KBM-7 (cell line): ENCODE measurements around the gene S100A16.
"Not testable (repeated sequence)": the region's sequence is repeated elsewhere in the genome, so short reads cannot be mapped to it uniquely, and the experiment has no call there.

ENCODE experiments used
- DNase-seq: peaks from one replicate; pipeline ENCODE4 v3.0.0-alpha.2; 2015
- in situ Hi-C: fragments of 300-500 bp; cut with MboI; formaldehyde crosslinking; loops from 2 replicates; pipeline ENCODE4 v1.14.3; 2020; ENCODE audit warnings: low sequenced_read_pairs, low pct_unique_long_range_greater_than_20kb, mixed read lengths

Gene S100A16

GRCh38 chr1:153640213-153640612, 27.3 kb upstream of the S100A16 start:
- in situ Hi-C loops, DNase-seq: not testable (repeated sequence)

DNA sequence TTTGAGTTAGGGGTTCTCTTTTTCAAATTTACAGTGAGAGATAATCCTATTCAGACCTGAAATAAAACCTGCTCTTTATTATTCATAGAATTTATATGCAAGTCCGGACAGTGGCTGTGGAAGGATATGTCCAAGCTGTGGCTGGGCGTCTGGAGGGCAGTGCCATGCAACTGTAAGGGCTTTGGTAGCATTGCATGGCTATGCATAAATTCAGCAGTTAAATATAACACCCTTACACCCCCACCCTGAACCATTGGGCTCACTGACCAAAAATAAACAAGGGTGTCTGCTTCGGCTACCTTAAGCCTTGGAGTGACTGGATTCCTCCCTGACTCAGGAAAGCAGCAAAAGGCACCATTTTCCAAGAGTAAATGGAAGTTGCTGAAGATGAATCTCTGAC, 26.3 kb upstream of the S100A16 start:
- in situ Hi-C loops: no loop called here
- no peak for DNase-seq

DNA sequence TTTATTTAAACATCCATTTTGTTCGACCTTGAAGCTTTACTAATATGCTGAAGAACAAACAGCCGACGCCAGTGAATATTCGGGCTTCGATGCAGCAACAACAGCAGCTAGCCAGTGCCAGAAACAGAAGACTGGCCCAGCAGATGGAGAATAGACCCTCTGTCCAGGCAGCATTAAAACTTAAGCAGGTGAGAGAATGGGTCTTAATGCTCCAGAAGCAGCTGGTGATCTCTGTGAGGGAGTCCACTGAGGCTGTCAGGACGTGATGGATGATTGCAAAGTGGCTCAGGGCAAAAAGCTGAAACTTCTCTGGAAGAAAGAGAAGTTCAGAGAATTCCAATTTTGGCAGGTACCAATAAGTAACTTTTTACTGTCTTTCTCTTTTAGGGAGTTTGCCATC, 25.3 kb upstream of the S100A16 start:
- DNase-seq: no peak
- in situ Hi-C loops: no loop called here

- no peak for DNase-seq
- in situ Hi-C loops: no loop called here
These were observed 23.4 kb upstream of the S100A16 start for GRCh38 chr1:153636312-153636711.

GRCh38 chr1:153635872-153636271, 22.9 kb upstream of the S100A16 start:
- in situ Hi-C loops: no loop called here
- DNase-seq: no peak

DNA sequence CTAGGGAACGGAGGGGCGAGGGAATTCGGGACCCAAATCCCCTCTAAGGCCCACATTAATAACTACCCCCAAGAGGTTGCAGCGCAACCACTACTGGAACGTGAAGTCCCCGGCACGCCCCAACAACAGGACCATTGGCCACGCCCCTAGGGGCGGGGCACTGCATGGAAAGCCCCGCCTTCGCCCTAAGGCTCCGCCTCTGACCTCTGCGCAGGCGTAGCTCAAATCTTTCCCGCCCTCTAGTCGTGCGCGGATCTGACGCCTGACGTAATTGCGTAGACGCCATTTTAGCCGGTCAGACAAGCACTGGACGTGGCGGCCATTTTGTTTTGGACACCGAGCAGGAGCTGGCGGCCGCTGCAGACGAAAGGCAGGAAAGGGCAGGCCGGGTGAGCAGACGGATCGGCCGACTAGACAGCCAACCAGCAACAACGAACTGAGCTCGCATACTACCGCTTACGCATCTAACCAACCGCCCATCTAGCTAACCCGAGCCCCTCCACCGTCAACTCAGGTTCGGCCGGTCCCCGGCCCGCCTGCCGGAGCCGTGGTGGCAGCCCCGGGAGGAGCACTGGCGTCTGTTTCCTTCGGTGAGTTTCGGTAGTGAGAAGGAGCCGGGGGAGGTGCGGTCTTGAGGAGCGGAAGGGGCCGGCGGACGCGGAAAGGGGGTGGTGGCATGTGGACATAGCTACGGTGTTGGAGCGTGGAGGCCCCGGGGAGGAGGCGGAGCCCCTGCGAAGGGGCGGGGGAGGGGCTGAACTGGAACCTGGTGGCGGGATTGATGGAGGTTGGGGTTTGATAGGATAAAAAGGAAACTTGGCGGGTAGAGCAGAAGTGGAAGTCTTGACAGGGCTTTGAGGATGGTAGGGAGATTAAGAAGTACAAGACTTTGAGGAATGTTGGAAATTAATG, 21.1 kb upstream of the S100A16 start, which contains the start of gene CHTOP:
TSS of gene CHTOP (plus strand) at position 313 of the 912 bp plus-strand sequence. CDS start 2,523 bp downstream, outside the sequence.
- in situ Hi-C loops: no loop called here
- DNase-seq: peak; percentile 98

GRCh38 chr1:153633161-153633753, 20.3 kb upstream of the S100A16 start:
- in situ Hi-C loops: no loop called here
- no peak for DNase-seq

DNA sequence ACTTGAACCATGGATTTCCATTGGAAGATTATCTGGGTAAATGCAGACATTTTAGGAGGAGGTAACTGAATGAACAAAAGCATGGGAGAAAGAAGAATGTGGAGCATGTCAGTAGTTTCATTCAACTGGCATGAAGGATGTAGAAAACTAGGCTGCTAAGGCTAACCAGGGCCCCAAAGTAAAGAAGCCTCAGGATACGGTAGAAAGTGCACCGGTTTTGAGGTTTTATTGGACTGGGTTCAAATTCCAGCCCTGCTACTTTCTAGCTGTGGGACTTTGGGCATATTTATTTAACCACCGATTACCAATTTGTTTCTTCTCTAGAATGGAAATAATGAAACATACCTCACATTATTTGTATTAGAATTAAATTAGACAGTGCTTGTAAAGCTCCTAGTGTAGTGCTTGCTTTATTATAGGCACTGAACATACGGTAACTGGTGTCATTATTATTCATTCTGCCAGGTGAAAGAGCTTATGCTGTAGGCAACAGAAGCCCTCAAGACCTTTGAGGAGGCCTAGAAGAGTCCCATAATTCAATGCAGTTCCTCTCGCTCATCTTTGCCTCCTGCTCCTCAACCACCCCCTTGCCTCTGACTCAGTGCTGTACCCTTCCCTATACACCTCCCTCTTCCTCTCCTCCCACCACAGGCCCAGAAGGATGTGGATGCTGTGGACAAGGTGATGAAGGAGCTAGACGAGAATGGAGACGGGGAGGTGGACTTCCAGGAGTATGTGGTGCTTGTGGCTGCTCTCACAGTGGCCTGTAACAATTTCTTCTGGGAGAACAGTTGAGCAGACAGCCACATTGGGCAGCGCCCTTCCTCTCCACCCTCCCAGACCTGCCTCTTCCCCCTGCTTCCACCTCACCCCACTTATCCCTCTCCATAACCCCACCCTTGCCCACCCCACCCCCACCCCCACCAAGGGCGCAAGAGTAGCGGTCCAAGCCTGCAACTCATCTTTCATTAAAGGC, 18.4 kb upstream of the S100A16 start:
- in situ Hi-C loops: no loop called here
- DNase-seq: no peak

- in situ Hi-C loops: no loop called here
- DNase-seq: no peak
These were observed 17.4 kb upstream of the S100A16 start for GRCh38 chr1:153630384-153630783.

- no peak for DNase-seq
- in situ Hi-C loops: no loop called here
These were observed 17.0 kb upstream of the S100A16 start for GRCh38 chr1:153629971-153630370.

GRCh38 chr1:153629343-153629665, 16.4 kb upstream of the S100A16 start:
- no peak for DNase-seq
- in situ Hi-C loops: no loop called here

DNA sequence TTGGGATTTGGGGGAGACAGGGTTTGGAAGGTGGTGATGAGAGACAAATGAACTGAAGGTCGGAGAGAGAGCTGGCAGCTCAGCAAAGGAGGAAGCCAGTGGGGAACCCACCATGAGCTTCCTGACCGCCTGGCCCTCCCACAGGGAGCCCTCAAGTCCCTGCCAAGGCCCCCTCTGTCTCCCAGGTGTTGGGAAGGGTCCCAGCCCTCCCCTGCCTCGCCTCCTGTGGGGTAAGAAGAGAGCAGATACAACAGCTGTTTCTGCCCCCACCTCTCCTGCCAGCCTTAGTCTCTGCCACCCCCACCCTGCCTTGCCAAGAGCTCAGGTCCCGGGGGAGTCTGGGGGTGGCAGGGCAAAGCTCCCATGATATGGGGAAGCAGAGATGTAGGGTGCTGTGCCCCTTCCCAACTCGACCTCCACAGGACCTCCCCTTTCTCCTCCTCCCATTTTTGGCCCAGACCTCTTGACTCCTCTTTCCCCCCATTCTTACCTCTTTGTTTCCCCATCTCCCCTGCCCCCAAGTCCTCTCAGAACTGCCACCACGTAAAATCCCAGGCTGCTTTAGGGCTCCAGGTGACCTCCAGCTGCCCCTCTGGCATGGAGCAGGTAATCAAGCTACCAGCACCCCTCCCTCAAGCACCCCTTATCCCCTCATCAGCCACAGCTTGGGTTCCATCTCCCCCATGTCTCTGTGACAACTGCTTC, 15.9 kb upstream of the S100A16 start:
- in situ Hi-C loops: no loop called here

DNA sequence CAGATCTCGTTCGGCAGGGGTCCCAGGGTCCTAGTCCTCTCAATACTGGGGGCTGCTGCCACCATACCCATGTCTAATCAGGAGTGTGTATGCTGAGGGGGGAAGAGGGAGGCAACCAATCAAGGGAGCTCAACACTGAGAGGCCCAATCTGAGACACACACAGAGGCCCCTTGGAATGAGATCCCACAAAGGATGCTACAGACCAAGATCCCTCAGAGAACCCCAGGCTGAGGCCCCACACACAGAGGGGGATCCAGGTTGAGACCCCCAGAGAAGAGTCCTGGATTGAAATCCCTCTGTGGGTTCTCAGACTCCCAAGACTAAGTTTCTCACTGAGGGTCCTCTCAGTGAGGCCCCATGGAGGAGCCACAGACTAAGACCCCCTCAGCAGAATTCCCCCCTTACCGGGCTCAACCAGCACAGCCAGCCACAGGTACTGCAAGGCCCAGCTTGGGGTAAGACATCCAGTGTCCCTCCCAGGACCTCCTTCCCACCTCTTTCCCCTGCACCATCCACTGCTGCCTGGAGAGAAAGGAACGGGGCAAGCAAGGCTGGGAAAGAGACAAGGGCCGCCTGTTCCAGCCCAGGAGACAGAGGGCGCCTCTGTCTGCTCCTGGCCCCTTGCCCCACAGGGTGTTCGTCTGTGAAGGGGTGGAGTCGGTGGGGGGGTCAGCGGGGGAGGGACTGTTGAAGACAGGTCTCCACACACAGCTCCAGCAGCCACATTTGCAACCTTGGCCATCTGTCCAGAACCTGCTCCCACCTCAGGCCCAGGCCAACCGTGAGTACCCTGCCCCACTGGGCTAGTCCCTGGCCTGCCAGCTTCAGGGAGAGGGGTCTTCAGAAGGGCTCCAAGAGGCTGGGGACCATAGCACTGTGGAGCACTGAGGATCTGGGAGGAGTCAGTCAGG, 15.0 kb upstream of the S100A16 start, which contains the start of gene S100A1:
TSS of gene S100A1 (plus strand) at position 720 of the 912 bp plus-strand sequence. CDS start 2,088 bp downstream, outside the sequence.
- in situ Hi-C loops: no loop called here
- DNase-seq: no peak

More for the DNA sequence above, 15.9 kb upstream of the S100A16 start:
- DNase-seq: no peak

- DNase-seq: peak; percentile 91
- in situ Hi-C loops: no loop called here
These were observed 14.2 kb upstream of the S100A16 start, which contains the start of gene S100A13 for GRCh38 chr1:153626904-153627714. S100A13 (minus strand) TSS chr1:153627505; CDS start chr1:153626472, 1,033 bp downstream.

DNA sequence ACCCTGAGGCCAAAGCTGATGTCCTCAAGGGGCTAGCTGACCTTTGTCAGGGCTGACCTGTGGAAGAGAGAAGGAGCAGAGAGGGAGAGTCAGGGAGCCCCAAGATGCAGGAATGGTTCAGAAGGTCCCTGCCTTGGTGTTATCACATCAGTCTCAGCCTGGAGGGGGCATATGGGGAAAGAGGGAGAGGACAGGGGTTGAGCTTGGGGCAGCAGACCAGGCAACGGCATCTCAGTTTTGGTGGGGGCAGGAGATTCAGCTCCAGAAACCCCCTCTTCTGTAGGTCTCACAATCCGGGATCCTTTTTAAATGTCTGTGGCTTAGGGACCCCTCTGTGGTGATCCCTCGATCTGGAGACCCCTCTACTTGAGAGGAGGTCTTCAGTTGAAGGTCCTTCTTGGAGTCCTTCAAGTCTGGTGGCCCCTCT, 13.6 kb upstream of the S100A16 start:
- in situ Hi-C loops: no loop called here
- DNase-seq: no peak

DNA sequence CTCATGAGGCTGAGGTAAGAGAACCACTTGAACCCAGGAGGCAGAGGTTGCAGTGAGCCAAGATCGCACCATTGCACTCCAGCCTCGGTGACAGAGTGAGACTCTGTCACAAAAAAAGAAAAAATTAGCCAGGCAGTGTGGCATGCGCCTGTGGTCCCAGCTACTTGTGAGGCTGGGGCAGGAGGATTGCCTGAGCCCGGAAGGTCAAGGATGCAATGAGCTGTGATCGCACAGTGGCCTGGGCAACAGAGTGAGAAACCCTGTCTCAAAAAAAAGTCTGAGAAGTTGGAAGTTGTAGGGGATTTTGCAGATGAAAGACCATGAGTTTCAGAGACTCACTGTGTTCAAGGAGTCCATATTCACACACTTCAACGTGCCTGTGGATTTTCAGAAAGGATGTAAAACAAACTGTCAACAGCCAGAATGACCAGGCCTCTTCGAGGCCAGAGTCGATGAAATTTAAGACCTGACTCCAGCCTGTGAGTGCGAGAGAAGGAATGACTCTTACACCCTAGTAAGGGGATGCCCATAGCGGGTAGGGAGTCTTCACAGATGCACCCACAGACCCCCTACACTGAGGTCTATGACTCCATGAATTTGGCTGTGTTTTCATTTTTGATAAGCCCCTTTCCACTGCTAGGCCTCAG, 12.2 kb upstream of the S100A16 start:
- no peak for DNase-seq
- in situ Hi-C loops: no loop called here
